Keratinocyte (primary cell): ENCODE data around the gene ENDOU. TPM values are rescaled to one million over a fixed set of nuclear protein-coding genes. Genes with fewer than 3 reads are reported as not detected.

Source experiments
- DNase-seq: peaks from one replicate; pipeline ENCODE4 v3.0.0-alpha.2; 2011; ENCODE audit warnings: low read depth, missing footprints, low spot score
- FAIRE-seq: peaks from 2 replicates; lab custom pipeline; 2011; peaks lifted over from hg19 to GRCh38; lab: Jason Lieb, UNC
- H2AFZ ChIP-seq: 2 replicates; pipeline ENCODE4 v1.6.0; 2012; ENCODE audit warnings: low read length, control low read depth, inconsistent platforms; ENCODE audit not compliant: control insufficient read depth
- H3K27ac ChIP-seq: 2 replicates; pipeline ENCODE4 v1.5.1; 2011; ENCODE audit warnings: low read length; ENCODE audit not compliant: control insufficient read depth, insufficient read depth
- H3K27me3 ChIP-seq: 3 replicates; pipeline ENCODE4 v1.6.0; 2011; ENCODE audit warnings: low read length; ENCODE audit not compliant: control insufficient read depth, insufficient read depth; ENCODE audit errors: extremely low read depth
- H3K36me3 ChIP-seq, 2 experiments: 2 replicates in 1 of 2; 3 replicates in 1 of 2; pipeline ENCODE4 v1.5.1; 2011; ENCODE audit warnings: low read length in 2 of 2, mild to moderate bottlenecking in 1 of 2; ENCODE audit not compliant: control insufficient read depth in 2 of 2, insufficient read depth in 2 of 2; ENCODE audit errors: extremely low read depth in 1 of 2
- H3K4me1 ChIP-seq: 3 replicates; pipeline ENCODE4 v1.5.1; 2011; ENCODE audit warnings: low read length; ENCODE audit not compliant: control insufficient read depth, insufficient read depth; ENCODE audit errors: extremely low read depth
- H3K4me2 ChIP-seq: 3 replicates; pipeline ENCODE4 v1.6.0; 2011; ENCODE audit warnings: low read depth, low read length; ENCODE audit not compliant: control insufficient read depth, insufficient read depth; ENCODE audit errors: extremely low read depth
- H3K4me3 ChIP-seq, 3 experiments: fragments of 200-600 bp in 1 of 3; sonication (generic) in 1 of 3; 2 replicates in 2 of 3; 3 replicates in 1 of 3; pipeline ENCODE4 v1.5.1; 2011 to 2016; ENCODE audit warnings: low read length in 3 of 3, mild to moderate bottlenecking in 3 of 3, control low read depth in 2 of 3, inconsistent platforms in 1 of 3, low read depth in 1 of 3, mixed read lengths in 1 of 3, mixed run types in 1 of 3, moderate library complexity in 1 of 3; ENCODE audit not compliant: control insufficient read depth in 2 of 3, insufficient read depth in 2 of 3; ENCODE audit errors: extremely low read depth in 1 of 3
- H3K79me2 ChIP-seq: 2 replicates; pipeline ENCODE4 v1.6.0; 2012; ENCODE audit warnings: low read length; ENCODE audit not compliant: control insufficient read depth, insufficient read depth
- H3K9ac ChIP-seq: 3 replicates; pipeline ENCODE4 v1.6.0; 2011; ENCODE audit warnings: low read length; ENCODE audit not compliant: control insufficient read depth, insufficient read depth; ENCODE audit errors: extremely low read depth
- H3K9me1 ChIP-seq: 3 replicates; pipeline ENCODE4 v1.6.0; 2011; ENCODE audit warnings: low read length; ENCODE audit not compliant: control insufficient read depth, insufficient read depth; ENCODE audit errors: extremely low read depth
- H3K9me3 ChIP-seq: 2 replicates; pipeline ENCODE4 v1.5.1; 2012; ENCODE audit warnings: low read depth, low read length; ENCODE audit not compliant: control insufficient read depth
- H4K20me1 ChIP-seq: 3 replicates; pipeline ENCODE4 v1.6.0; 2011; ENCODE audit warnings: low read length; ENCODE audit not compliant: control insufficient read depth, insufficient read depth; ENCODE audit errors: extremely low read depth
- EZH2 ChIP-seq: IDR thresholded peaks from one replicate; pipeline ENCODE4 v1.6.1; 2012; ENCODE audit warnings: inconsistent platforms, mild to moderate bottlenecking, low read length, moderate library complexity
- dilution Hi-C: fragments of 300-500 bp; cut with MboI; formaldehyde crosslinking; loops from one replicate; pipeline ENCODE4 v1.7.0; 2020; ENCODE audit warnings: low sequenced_read_pairs; ENCODE audit not compliant: extremely low pct_ligation_motif_present
- polyA plus RNA-seq, 5 experiments: library from polyadenylated mRNA; depleted of rRNA in 3 of 5; stranded (reverse) in 3 of 5; stranded (forward) in 1 of 5; unstranded in 1 of 5; fragments of >200 nt; gene quantifications; 1 replicate in 1 of 5; 2 replicates in 3 of 5; 3 replicates in 1 of 5; pipeline versions ENCODE4 v1.2.1 to v1.2.3, GENCODE V29; 2011 to 2012; ENCODE audit warnings: missing spikeins in 2 of 5, low read depth in 1 of 5, low replicate concordance in 1 of 5
- TF ChIP-seq, protein P1 (sequence below), 3 experiments: IDR thresholded peaks in 1 of 3; conservative IDR thresholded peaks in 1 of 3; optimal IDR thresholded peaks in 1 of 3; 2 replicates in 2 of 3; 3 replicates in 1 of 3; pipeline versions ENCODE3 to v1.5.1; 2011; ENCODE audit warnings: low read length in 3 of 3, mild to moderate bottlenecking in 3 of 3, moderate library complexity in 2 of 3, control low read depth in 1 of 3, inconsistent platforms in 1 of 3; ENCODE audit not compliant: insufficient read depth in 2 of 3; ENCODE audit errors: extremely low read depth in 1 of 3

Gene ENDOU
- polyA plus RNA-seq, 1 donor (not counting 4 experiments of a cell fraction or from before 2014, with no cell fraction given) = 0.33 TPM

DNA sequence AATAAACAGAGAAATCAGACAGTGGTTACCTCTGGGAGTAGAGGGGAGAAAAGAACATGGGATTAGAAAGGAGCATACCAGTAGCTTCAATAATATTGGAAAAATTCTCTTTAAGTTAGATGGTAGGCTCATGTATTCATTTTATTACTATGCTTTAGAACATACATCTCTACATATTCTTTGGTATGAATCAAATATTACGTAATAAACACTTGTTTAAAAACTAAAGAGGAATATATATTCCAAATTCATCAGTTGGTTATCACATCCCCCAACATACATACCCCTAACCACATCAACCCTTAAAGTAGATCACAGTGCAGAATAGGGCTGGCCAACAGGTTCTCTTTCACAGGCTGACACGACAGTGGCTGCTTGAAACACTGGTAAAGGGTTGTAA is 25.0 kb downstream of the ENDOU start:
- no peak overlapping the region for H3K4me2 ChIP-seq
- H3K36me3 ChIP-seq = peaks cover 3% of the 10 kb centered on the region in 2 experiments
- no peak overlapping the region for H2AFZ ChIP-seq
- no peak overlapping the region for H3K9ac ChIP-seq
- DNase-seq (no peak), FAIRE-seq (no peak)
- no peaks in the 10 kb centered on the region for H3K9me1 ChIP-seq
- TF ChIP-seq, protein P1, sequence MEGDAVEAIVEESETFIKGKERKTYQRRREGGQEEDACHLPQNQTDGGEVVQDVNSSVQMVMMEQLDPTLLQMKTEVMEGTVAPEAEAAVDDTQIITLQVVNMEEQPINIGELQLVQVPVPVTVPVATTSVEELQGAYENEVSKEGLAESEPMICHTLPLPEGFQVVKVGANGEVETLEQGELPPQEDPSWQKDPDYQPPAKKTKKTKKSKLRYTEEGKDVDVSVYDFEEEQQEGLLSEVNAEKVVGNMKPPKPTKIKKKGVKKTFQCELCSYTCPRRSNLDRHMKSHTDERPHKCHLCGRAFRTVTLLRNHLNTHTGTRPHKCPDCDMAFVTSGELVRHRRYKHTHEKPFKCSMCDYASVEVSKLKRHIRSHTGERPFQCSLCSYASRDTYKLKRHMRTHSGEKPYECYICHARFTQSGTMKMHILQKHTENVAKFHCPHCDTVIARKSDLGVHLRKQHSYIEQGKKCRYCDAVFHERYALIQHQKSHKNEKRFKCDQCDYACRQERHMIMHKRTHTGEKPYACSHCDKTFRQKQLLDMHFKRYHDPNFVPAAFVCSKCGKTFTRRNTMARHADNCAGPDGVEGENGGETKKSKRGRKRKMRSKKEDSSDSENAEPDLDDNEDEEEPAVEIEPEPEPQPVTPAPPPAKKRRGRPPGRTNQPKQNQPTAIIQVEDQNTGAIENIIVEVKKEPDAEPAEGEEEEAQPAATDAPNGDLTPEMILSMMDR (optimal IDR thresholded peaks at IDR 0.05 in 1 of 3, IDR thresholded peaks at IDR 0.05 in 1 of 3, conservative IDR thresholded peaks at IDR 0.05 in 1 of 3; ENCODE audit: extremely low read depth in 1 of 3, insufficient read depth in 2 of 3, low read length in 3 of 3) = no peak
- TF ChIP-seq EZH2 = no peak
- H3K79me2 ChIP-seq = peaks cover 20% of the 10 kb centered on the region
- no peak overlapping the region for H3K4me3 ChIP-seq
- no peaks in the 10 kb centered on the region for H4K20me1 ChIP-seq
- H3K4me1 ChIP-seq = peaks cover 6% of the 10 kb centered on the region
- no peaks in the 10 kb centered on the region for H3K27me3 ChIP-seq
- no peak overlapping the region for H3K27ac ChIP-seq
- dilution Hi-C loops = no loop called here
- no peaks in the 10 kb centered on the region for H3K9me3 ChIP-seq

DNA sequence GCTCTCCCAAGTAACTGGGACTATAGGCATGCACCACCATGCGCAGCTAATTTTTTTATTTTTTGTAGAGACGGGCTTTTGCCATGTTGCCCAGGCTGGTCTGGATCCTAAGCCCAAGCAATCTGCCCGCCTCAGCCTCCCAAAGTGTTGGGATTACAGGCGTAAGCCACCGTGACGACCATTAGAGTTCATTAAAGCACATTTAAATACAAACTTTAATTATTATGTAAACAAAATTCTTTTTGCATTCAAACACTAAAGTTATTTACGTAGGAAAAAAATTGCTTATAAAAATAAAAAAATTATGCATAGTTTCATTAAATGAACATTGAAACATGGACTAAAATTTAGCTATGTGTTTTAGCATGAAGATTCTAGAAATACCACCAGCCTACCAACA is 26.7 kb downstream of the ENDOU start:
- H3K79me2 ChIP-seq = peaks cover 7% of the 10 kb centered on the region
- H2AFZ ChIP-seq = no peak overlapping the region
- FAIRE-seq (no peak), DNase-seq (no peak)
- no peak overlapping the region for H3K4me2 ChIP-seq
- no peaks in the 10 kb centered on the region for H3K9me3 ChIP-seq
- H3K36me3 ChIP-seq = peaks cover 3% of the 10 kb centered on the region in 2 experiments
- H3K27me3 ChIP-seq = no peaks in the 10 kb centered on the region
- TF ChIP-seq, protein P1 (optimal IDR thresholded peaks at IDR 0.05 in 1 of 3, IDR thresholded peaks at IDR 0.05 in 1 of 3, conservative IDR thresholded peaks at IDR 0.05 in 1 of 3; ENCODE audit: extremely low read depth in 1 of 3, insufficient read depth in 2 of 3, low read length in 3 of 3) = no peak
- no peak for TF ChIP-seq EZH2
- H3K4me1 ChIP-seq = no peaks in the 10 kb centered on the region
- H4K20me1 ChIP-seq = no peaks in the 10 kb centered on the region
- no peak overlapping the region for H3K27ac ChIP-seq
- H3K9ac ChIP-seq = no peak overlapping the region
- no peak overlapping the region for H3K4me3 ChIP-seq
- H3K9me1 ChIP-seq = no peaks in the 10 kb centered on the region
- dilution Hi-C loops = no loop called here
